K562 (cell line): ENCODE data around the gene SGSM2. TPM values are rescaled to one million over a fixed set of nuclear protein-coding genes. Genes with fewer than 3 reads are reported as not detected.

Experiments
- ASH1L ChIP-seq: fragments of 450-650 bp; IDR thresholded peaks from 2 replicates; pipeline ENCODE4 v1.6.1; 2018; ENCODE audit warnings: borderline replicate concordance, mild to moderate bottlenecking, low read depth; ENCODE audit not compliant: partially characterized antibody
- BCOR ChIP-seq: fragments of 450-650 bp; IDR thresholded peaks from 2 replicates; pipeline ENCODE4 v1.6.1; 2016
- FOXJ3 ChIP-seq: sonication (generic); formaldehyde crosslinking; IDR thresholded peaks from 2 replicates; pipeline ENCODE4 v1.4.0; 2020; ENCODE audit warnings: mild to moderate bottlenecking, missing genetic modification reagents
- GTF2E2 ChIP-seq: fragments of 200-800 bp; sonication (Bioruptor generic); IDR thresholded peaks from 2 replicates; pipeline ENCODE4 v1.6.1; 2016; ENCODE audit warnings: missing genetic modification characterization, missing compliant biosample characterization
- KAT7 ChIP-seq: sonication (generic); formaldehyde crosslinking; IDR thresholded peaks from 2 replicates; pipeline ENCODE4 v1.8.0; 2022; ENCODE audit warnings: missing genetic modification reagents, mild to moderate bottlenecking, borderline replicate concordance
- MCM3 ChIP-seq: fragments of 450-650 bp; IDR thresholded peaks from 2 replicates; pipeline ENCODE4 v1.6.1; 2016
- MYC ChIP-seq, 2 experiments: fragments of 250-450 bp in 1 of 2; sonication (Bioruptor Pico) in 1 of 2; IDR thresholded peaks; 2 replicates each; pipeline versions ENCODE4 v1.5.1 to v1.6.1; 2012 to 2021; ENCODE audit warnings: low read depth in 2 of 2, borderline replicate concordance in 1 of 2, improper control_type of control experiment in 1 of 2, low read length in 1 of 2, mild to moderate bottlenecking in 1 of 2, moderate library complexity in 1 of 2
- NR4A1 ChIP-seq, 2 experiments: fragments of 250-450 bp in 1 of 2; fragments of 450-650 bp in 1 of 2; sonication (Bioruptor Pico) in 1 of 2; IDR thresholded peaks; 2 replicates each; pipeline versions ENCODE4 v1.4.0 to v1.6.1; 2016 to 2020; ENCODE audit warnings: mild to moderate bottlenecking in 2 of 2, missing compliant biosample characterization in 1 of 2, missing genetic modification characterization in 1 of 2, moderate library complexity in 1 of 2
- PKNOX1 ChIP-seq: fragments of 450-650 bp; IDR thresholded peaks from 2 replicates; pipeline ENCODE4 v1.6.1; 2016
- PML ChIP-seq: IDR thresholded peaks from 2 replicates; pipeline ENCODE4 v1.6.1; 2012; ENCODE audit warnings: low read length, inconsistent platforms
- POLR2AphosphoS2 ChIP-seq: IDR thresholded peaks from 2 replicates; pipeline ENCODE4 v1.6.1; 2012; ENCODE audit warnings: low read length, improper control_type of control experiment
- POLR2G ChIP-seq: fragments of 200-400 bp; formaldehyde crosslinking; IDR thresholded peaks from 2 replicates; pipeline ENCODE4 v1.6.1; 2017; ENCODE audit warnings: low read depth, mild to moderate bottlenecking, antibody characterized with exemption, low read length, moderate library complexity
- RBFOX2 ChIP-seq: fragments of 200-400 bp; formaldehyde crosslinking; IDR thresholded peaks from 2 replicates; pipeline ENCODE4 v1.6.1; 2017; ENCODE audit warnings: low read depth, mild to moderate bottlenecking, low read length, moderate library complexity
- SAFB ChIP-seq: fragments of 200-400 bp; formaldehyde crosslinking; IDR thresholded peaks from 2 replicates; pipeline ENCODE4 v1.6.1; 2017; ENCODE audit warnings: low read depth, low read length, borderline replicate concordance
- SPI1 ChIP-seq: IDR thresholded peaks from 2 replicates; pipeline ENCODE4 v1.6.1; 2011; ENCODE audit warnings: low read depth, low read length, control low read depth, borderline replicate concordance
- SUPT5H ChIP-seq: fragments of 450-650 bp; IDR thresholded peaks from 2 replicates; pipeline ENCODE4 v1.6.1; 2016
- TCF3 ChIP-seq: sonication (generic); formaldehyde crosslinking; IDR thresholded peaks from 2 replicates; pipeline ENCODE4 v1.4.0; 2020; ENCODE audit warnings: mild to moderate bottlenecking, missing genetic modification reagents
- ZFP1 ChIP-seq: fragments of 450-650 bp; formaldehyde crosslinking; IDR thresholded peaks from 2 replicates; pipeline ENCODE4 v1.4.0; 2020; ENCODE audit warnings: mild to moderate bottlenecking, mixed read lengths
- ZNF239 ChIP-seq: fragments of 250-450 bp; sonication (Bioruptor Pico); IDR thresholded peaks from 2 replicates; pipeline ENCODE4 v1.4.0; 2020; ENCODE audit warnings: mild to moderate bottlenecking
- ZSCAN29 ChIP-seq: fragments of 450-650 bp; IDR thresholded peaks from 2 replicates; pipeline ENCODE4 v1.6.1; 2017
- polyA plus RNA-seq, 8 experiments: library from polyadenylated mRNA; depleted of rRNA in 4 of 8; stranded (reverse) in 5 of 8; unstranded in 3 of 8; fragments of >200 nt; fragmentation: Nextera tagmentation in 2 of 8; fragmentation: Illumina TruSeq in 1 of 8; extraction: Ambion mirVana in 2 of 8; extraction: Trizol in 1 of 8; gene quantifications; 2 replicates each; pipeline versions ENCODE4 v1.2.1 to v1.2.3, GENCODE V29; 2011 to 2014; ENCODE audit warnings: inconsistent platforms in 1 of 8, missing spikeins in 1 of 8
- total RNA-seq, 7 experiments: library from RNA; depleted of rRNA in 6 of 7; stranded (reverse); fragments of >200 nt in 6 of 7; fragmentation: Illumina TruSeq in 2 of 7; extraction: Trizol in 2 of 7; gene quantifications; 2 replicates each; pipeline versions ENCODE4 v1.2.1 to v1.2.3, GENCODE V29; 2011 to 2021; ENCODE audit warnings: low replicate concordance in 1 of 7
- TF ChIP-seq, protein P1 (sequence below): sonication (generic); formaldehyde crosslinking; IDR thresholded peaks from 2 replicates; pipeline ENCODE4 v1.8.1; 2022; ENCODE audit warnings: missing genetic modification reagents
- TF ChIP-seq, protein P2 (sequence below): sonication (generic); formaldehyde crosslinking; IDR thresholded peaks from 2 replicates; pipeline ENCODE4 v1.8.0; 2022; ENCODE audit warnings: missing genetic modification reagents, mild to moderate bottlenecking, borderline replicate concordance

SGSM2 gene
- total and polyA plus RNA-seq, 9 of the 15 experiments (the other 6 are each of a cell fraction or from before 2014, with no cell fraction given): 0.20 to 26.3 (median 14.8) TPM

GRCh38 chr17:2399572-2400473, 62.5 kb downstream of the SGSM2 start (continued):
- no peak for TF ChIP-seq NR4A1 (CRISPR knock-in tag; IDR thresholded peaks at IDR 0.05)
- TF ChIP-seq NR4A1 (tag; IDR thresholded peaks at IDR 0.05): no peak
- no peak for TF ChIP-seq ZFP1 (CRISPR knock-in tag)
- TF ChIP-seq BCOR: no peak
- peak; percentile 92 for TF ChIP-seq POLR2G
- TF ChIP-seq FOXJ3 (CRISPR knock-in tag): no peak
- no peak for TF ChIP-seq SPI1
- TF ChIP-seq RBFOX2: peak; percentile 87
- TF ChIP-seq SUPT5H: peak; percentile 86
- no peak for TF ChIP-seq TCF3 (CRISPR knock-in tag)
- TF ChIP-seq GTF2E2 (tag): no peak
- no peak for TF ChIP-seq ZSCAN29
- TF ChIP-seq ASH1L: no peak
- TF ChIP-seq PKNOX1: no peak
- TF ChIP-seq MYC (IDR thresholded peaks at IDR 0.05; ENCODE audit: low read depth, low read length): peak; percentile 85
- 0 out of 2 replicates have a peak, but pooled peaks have one; percentile 52 for TF ChIP-seq MYC (CRISPR knock-in tag; IDR thresholded peaks at IDR 0.05; ENCODE audit: borderline replicate concordance, low read depth)
- TF ChIP-seq SAFB: peak; percentile 87; the same call in 1 of the 2 replicates
- no peak for TF ChIP-seq ZNF239 (CRISPR knock-in tag)
- TF ChIP-seq POLR2AphosphoS2: no peak
- 0 out of 2 replicates have a peak, but pooled peaks have one; percentile 29 for TF ChIP-seq KAT7 (CRISPR knock-in tag)
- no peak for TF ChIP-seq MCM3
- TF ChIP-seq, protein P1, sequence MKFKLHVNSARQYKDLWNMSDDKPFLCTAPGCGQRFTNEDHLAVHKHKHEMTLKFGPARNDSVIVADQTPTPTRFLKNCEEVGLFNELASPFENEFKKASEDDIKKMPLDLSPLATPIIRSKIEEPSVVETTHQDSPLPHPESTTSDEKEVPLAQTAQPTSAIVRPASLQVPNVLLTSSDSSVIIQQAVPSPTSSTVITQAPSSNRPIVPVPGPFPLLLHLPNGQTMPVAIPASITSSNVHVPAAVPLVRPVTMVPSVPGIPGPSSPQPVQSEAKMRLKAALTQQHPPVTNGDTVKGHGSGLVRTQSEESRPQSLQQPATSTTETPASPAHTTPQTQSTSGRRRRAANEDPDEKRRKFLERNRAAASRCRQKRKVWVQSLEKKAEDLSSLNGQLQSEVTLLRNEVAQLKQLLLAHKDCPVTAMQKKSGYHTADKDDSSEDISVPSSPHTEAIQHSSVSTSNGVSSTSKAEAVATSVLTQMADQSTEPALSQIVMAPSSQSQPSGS (CRISPR knock-in tag): no peak; the same call in 1 of the 2 replicates
- peak; percentile 68; the same call in 1 of the 2 replicates for TF ChIP-seq PML
- TF ChIP-seq, protein P2, sequence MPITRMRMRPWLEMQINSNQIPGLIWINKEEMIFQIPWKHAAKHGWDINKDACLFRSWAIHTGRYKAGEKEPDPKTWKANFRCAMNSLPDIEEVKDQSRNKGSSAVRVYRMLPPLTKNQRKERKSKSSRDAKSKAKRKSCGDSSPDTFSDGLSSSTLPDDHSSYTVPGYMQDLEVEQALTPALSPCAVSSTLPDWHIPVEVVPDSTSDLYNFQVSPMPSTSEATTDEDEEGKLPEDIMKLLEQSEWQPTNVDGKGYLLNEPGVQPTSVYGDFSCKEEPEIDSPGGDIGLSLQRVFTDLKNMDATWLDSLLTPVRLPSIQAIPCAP (CRISPR knock-in tag): no peak
